Adrenal gland (tissue), 5 donors: Measurements from ENCODE around the gene BRSK2.

Experiments used
- POLR2A ChIP-seq, 2 donors: fragments of 450-650 bp; IDR thresholded peaks; one replicate each; pipeline ENCODE4 v1.6.1; 2017; ENCODE audit warnings: antibody characterized with exemption in 2 of 2, mild to moderate bottlenecking in 2 of 2, moderate library complexity in 1 of 2
- TF ChIP-seq, protein P1 (sequence below), 6 experiments: fragments of 450-650 bp in 4 of 6; fragments of 200-600 bp in 2 of 6; sonication (generic) in 1 of 6; IDR thresholded peaks; 1 replicate in 5 of 6; 2 replicates in 1 of 6; pipeline versions ENCODE4 v1.5.1 to v1.8.0; 2016 to 2021; ENCODE audit warnings: antibody characterized with exemption in 6 of 6, mild to moderate bottlenecking in 2 of 6, moderate library complexity in 1 of 6
- donor health status: DM: no; HTN: no; CAD: no.

DNA sequence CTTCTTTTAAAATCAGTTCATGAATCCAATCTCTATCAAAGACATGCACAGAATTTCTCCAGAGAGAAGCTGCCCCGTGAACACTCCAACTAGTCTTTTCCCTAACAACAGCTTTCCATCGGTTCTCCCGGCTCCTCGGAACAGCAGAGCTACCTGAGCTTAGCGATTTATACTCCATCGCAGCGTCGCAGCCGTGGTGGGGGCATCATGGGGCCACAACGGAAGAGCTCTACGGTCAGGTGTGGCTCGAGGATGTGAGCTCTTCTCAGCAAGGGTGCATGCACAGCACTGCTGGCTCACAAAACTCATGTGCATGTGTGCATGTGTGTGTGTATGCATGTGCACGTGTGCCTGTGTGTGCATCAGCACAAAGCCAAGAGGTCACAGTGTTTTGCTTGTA lies 108.5 kb downstream of the BRSK2 start:
- no peak for TF ChIP-seq POLR2A (IDR thresholded peaks at IDR 0.05)
- TF ChIP-seq, protein P1, sequence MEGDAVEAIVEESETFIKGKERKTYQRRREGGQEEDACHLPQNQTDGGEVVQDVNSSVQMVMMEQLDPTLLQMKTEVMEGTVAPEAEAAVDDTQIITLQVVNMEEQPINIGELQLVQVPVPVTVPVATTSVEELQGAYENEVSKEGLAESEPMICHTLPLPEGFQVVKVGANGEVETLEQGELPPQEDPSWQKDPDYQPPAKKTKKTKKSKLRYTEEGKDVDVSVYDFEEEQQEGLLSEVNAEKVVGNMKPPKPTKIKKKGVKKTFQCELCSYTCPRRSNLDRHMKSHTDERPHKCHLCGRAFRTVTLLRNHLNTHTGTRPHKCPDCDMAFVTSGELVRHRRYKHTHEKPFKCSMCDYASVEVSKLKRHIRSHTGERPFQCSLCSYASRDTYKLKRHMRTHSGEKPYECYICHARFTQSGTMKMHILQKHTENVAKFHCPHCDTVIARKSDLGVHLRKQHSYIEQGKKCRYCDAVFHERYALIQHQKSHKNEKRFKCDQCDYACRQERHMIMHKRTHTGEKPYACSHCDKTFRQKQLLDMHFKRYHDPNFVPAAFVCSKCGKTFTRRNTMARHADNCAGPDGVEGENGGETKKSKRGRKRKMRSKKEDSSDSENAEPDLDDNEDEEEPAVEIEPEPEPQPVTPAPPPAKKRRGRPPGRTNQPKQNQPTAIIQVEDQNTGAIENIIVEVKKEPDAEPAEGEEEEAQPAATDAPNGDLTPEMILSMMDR (IDR thresholded peaks at IDR 0.05): no peak
